HepG2 (cell line): Measurements from ENCODE around the gene SMIM36. TPM values are rescaled to one million over a fixed set of nuclear protein-coding genes. Genes with fewer than 3 reads are reported as not detected.

Experiments
- ATF2 ChIP-seq: sonication (generic); formaldehyde crosslinking; IDR thresholded peaks from 2 replicates; pipeline ENCODE4 v1.4.0; 2020; ENCODE audit warnings: missing genetic modification reagents
- ATF7 ChIP-seq, 2 experiments: fragments of 450-650 bp in 1 of 2; sonication (generic) in 1 of 2; formaldehyde crosslinking in 1 of 2; IDR thresholded peaks; 2 replicates each; pipeline versions ENCODE4 v1.4.0 to v1.6.1; 2016 to 2020; ENCODE audit warnings: antibody characterized with exemption in 1 of 2, mild to moderate bottlenecking in 1 of 2, missing genetic modification reagents in 1 of 2
- CC2D1A ChIP-seq: sonication (generic); formaldehyde crosslinking; IDR thresholded peaks from 2 replicates; pipeline ENCODE4 v1.8.1; 2023; ENCODE audit warnings: mild to moderate bottlenecking, missing genetic modification reagents
- CEBPG ChIP-seq: IDR thresholded peaks from 2 replicates; pipeline ENCODE4 v1.6.1; 2016
- DMAP1 ChIP-seq: IDR thresholded peaks from 2 replicates; pipeline ENCODE4 v1.6.1; 2016
- FOXO4 ChIP-seq: sonication (generic); formaldehyde crosslinking; conservative IDR thresholded peaks from 2 replicates; pipeline ENCODE4 v1.8.1; 2023; ENCODE audit warnings: missing genetic modification reagents
- KDM6A ChIP-seq: IDR thresholded peaks from 2 replicates; pipeline ENCODE4 v1.6.1; 2016; ENCODE audit warnings: low read depth
- NCOA5 ChIP-seq: sonication (generic); formaldehyde crosslinking; IDR thresholded peaks from 2 replicates; pipeline ENCODE4 v1.4.0; 2020; ENCODE audit warnings: missing genetic modification reagents
- PATZ1 ChIP-seq: sonication (generic); formaldehyde crosslinking; IDR thresholded peaks from 2 replicates; pipeline ENCODE4 v1.4.0; 2020; ENCODE audit warnings: missing genetic modification reagents
- PHF20 ChIP-seq: sonication (generic); formaldehyde crosslinking; IDR thresholded peaks from 2 replicates; pipeline ENCODE4 v1.5.0; 2020; ENCODE audit warnings: mild to moderate bottlenecking, missing genetic modification reagents
- SIN3B ChIP-seq: fragments of 150-350 bp; IDR thresholded peaks from 2 replicates; pipeline ENCODE4 v1.6.1; 2014; ENCODE audit warnings: low read length
- TFDP1 ChIP-seq: IDR thresholded peaks from 2 replicates; pipeline ENCODE4 v1.6.1; 2016; ENCODE audit warnings: missing compliant biosample characterization, missing genetic modification reagents, borderline replicate concordance
- ZFYVE20 ChIP-seq: sonication (generic); formaldehyde crosslinking; IDR thresholded peaks from 2 replicates; pipeline ENCODE4 v1.8.0; 2023; ENCODE audit warnings: low read depth, mild to moderate bottlenecking, moderate library complexity, missing genetic modification reagents, borderline replicate concordance
- ZNF260 ChIP-seq: sonication (generic); formaldehyde crosslinking; IDR thresholded peaks from 2 replicates; pipeline ENCODE4 v1.4.0; 2020; ENCODE audit warnings: missing genetic modification reagents, low read depth, mild to moderate bottlenecking, borderline replicate concordance
- ZNF33B ChIP-seq: sonication (generic); formaldehyde crosslinking; IDR thresholded peaks from 2 replicates; pipeline ENCODE4 v1.5.1; 2020; ENCODE audit warnings: mild to moderate bottlenecking, missing genetic modification reagents
- ZNF501 ChIP-seq: sonication (generic); formaldehyde crosslinking; IDR thresholded peaks from 2 replicates; pipeline ENCODE4 v1.5.1; 2020; ENCODE audit warnings: mild to moderate bottlenecking, moderate library complexity, missing genetic modification reagents
- ZNF572 ChIP-seq: sonication (generic); formaldehyde crosslinking; IDR thresholded peaks from 2 replicates; pipeline ENCODE4 v1.5.1; 2020; ENCODE audit warnings: mild to moderate bottlenecking, missing genetic modification reagents
- ZNF605 ChIP-seq: sonication (generic); formaldehyde crosslinking; IDR thresholded peaks from 2 replicates; pipeline ENCODE4 v1.8.0; 2022; ENCODE audit warnings: mild to moderate bottlenecking, missing genetic modification reagents
- ZNF609 ChIP-seq: sonication (generic); formaldehyde crosslinking; IDR thresholded peaks from 2 replicates; pipeline ENCODE4 v1.4.0; 2020; ENCODE audit warnings: mild to moderate bottlenecking, missing genetic modification reagents, borderline replicate concordance
- ZSCAN29 ChIP-seq: sonication (generic); formaldehyde crosslinking; conservative IDR thresholded peaks from 2 replicates; pipeline ENCODE4 v1.4.0; 2020; ENCODE audit warnings: mild to moderate bottlenecking, missing genetic modification reagents
- polyA plus RNA-seq, 8 experiments: library from polyadenylated mRNA; depleted of rRNA in 3 of 8; stranded (reverse) in 7 of 8; unstranded in 1 of 8; fragments of >200 nt; fragmentation: Illumina TruSeq in 4 of 8; extraction: Trizol in 4 of 8; gene quantifications; 2 replicates each; pipeline versions ENCODE4 v1.2.1 to v1.2.3, GENCODE V29; 2011 to 2016; ENCODE audit warnings: low read depth in 4 of 8, missing spikeins in 1 of 8, mixed read lengths in 1 of 8; ENCODE audit not compliant: insufficient read depth in 1 of 8
- total RNA-seq, 5 experiments: library from RNA; depleted of rRNA; stranded (reverse); fragments of >200 nt; fragmentation: Illumina TruSeq; extraction: Trizol; gene quantifications; 2 replicates each; pipeline ENCODE4 v1.2.3, GENCODE V29; 2016; ENCODE audit warnings: low read depth in 1 of 5

Gene SMIM36
- total and polyA plus RNA-seq, 2 of the 13 experiments (the other 11 are each of a cell fraction or from before 2014, with no cell fraction given) = not detected

GRCh38 chr17:55452139-55452790, 59.0 kb downstream of the SMIM36 start (continued):
- no peak for TF ChIP-seq ZNF572 (CRISPR knock-in tag)
- TF ChIP-seq ZNF33B = no peak
- no peak for TF ChIP-seq ZNF605 (CRISPR knock-in tag)
- peak; percentile 73 for TF ChIP-seq DMAP1
- TF ChIP-seq CC2D1A (CRISPR knock-in tag) = no peak
- TF ChIP-seq ATF7 (IDR thresholded peaks at IDR 0.05) = no peak
- TF ChIP-seq ATF7 (CRISPR knock-in tag; IDR thresholded peaks at IDR 0.05) = no peak
- peak; percentile 14; the same call in 1 of the 2 replicates for TF ChIP-seq ZNF609
- TF ChIP-seq FOXO4 (CRISPR knock-in tag) = no peak
- no peak for TF ChIP-seq ZNF260 (CRISPR knock-in tag)
- no peak for TF ChIP-seq PATZ1 (CRISPR knock-in tag)
- no peak for TF ChIP-seq ATF2 (CRISPR knock-in tag)
- no peak for TF ChIP-seq SIN3B
- no peak for TF ChIP-seq NCOA5
- no peak for TF ChIP-seq ZFYVE20
- peak; percentile 90 for TF ChIP-seq TFDP1 (CRISPR knock-in tag)
- no peak for TF ChIP-seq KDM6A
- no peak for TF ChIP-seq CEBPG (CRISPR knock-in tag)
- TF ChIP-seq ZNF501 (CRISPR knock-in tag) = peak; percentile 44; the same call in 1 of the 2 replicates
- no peak for TF ChIP-seq PHF20 (CRISPR knock-in tag)
- TF ChIP-seq ZSCAN29 (CRISPR knock-in tag) = no peak
